ENCODE results near the gene RMRP. TPM values are rescaled to one million over a fixed set of nuclear protein-coding genes. Genes with fewer than 3 reads are reported as not detected.

The RMRP gene
- total and polyA plus RNA-seq, 10 of the 15 experiments (the other 5 are each of a cell fraction or from before 2014, with no cell fraction given), result 12.0 to 42,450 (median 6,418) TPM; not detected in 4

DNA sequence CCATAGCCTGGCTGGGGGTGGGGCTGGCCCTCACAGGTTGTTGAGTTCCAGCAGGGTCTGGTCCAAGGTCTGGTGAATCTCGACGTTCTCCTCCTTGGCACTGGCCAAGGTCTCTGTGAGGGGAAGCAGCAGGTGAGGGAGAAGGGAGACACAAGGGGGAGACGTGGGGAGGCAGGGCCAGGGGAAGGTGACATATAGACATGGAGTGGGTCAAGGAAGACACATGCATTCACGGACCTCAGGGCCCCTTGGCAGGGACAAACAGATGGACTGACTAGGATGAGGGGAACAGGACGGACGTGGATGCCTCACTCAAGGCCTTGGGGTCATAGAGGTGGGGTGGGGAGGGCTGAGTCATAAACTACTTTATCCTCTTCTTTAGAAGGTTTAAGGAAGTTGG, 24.2 kb upstream of the RMRP start:
- no peak overlapping the region for H3K4me2 ChIP-seq (ENCODE audit: control insufficient read depth, insufficient read depth)
- no peaks in the 10 kb centered on the region for H3K36me3 ChIP-seq (ENCODE audit: control insufficient read depth in 2 of 2, insufficient read depth in 2 of 2, low read length in 1 of 2)
- in situ Hi-C loops (cut with MboI), result no loop called here
- H2AFZ ChIP-seq (ENCODE audit: control insufficient read depth, low read depth, low read length), result no peak overlapping the region
- FAIRE-seq (no peak), ATAC-seq (no peak), DNase-seq (ENCODE audit: low read depth, low spot score) (no peak)
- no peaks in the 10 kb centered on the region; a peak in 2 of 4 replicates for H3K27me3 ChIP-seq (replicated peaks in 1 of 2; ENCODE audit: control insufficient read depth in 2 of 2, insufficient read depth in 2 of 2, low read length in 1 of 2)
- no peak overlapping the region for H3K27ac ChIP-seq (ENCODE audit: control insufficient read depth, insufficient read depth)
- H3K4me3 ChIP-seq, result no peak overlapping the region
- H3K9me3 ChIP-seq (replicated peaks; ENCODE audit: control insufficient read depth, insufficient read depth, low read length), result no peaks in the 10 kb centered on the region
- no peak overlapping the region for H3K9ac ChIP-seq (ENCODE audit: control insufficient read depth, insufficient read depth, low read length)
- TF ChIP-seq IKZF2 (IDR thresholded peaks at IDR 0.05), result no peak
- no peak for TF ChIP-seq JUND (IDR thresholded peaks at IDR 0.05; ENCODE audit: low read depth, low read length)
- TF ChIP-seq BACH1 (IDR thresholded peaks at IDR 0.05; ENCODE audit: borderline replicate concordance), result no peak
- TF ChIP-seq RUNX3 (IDR thresholded peaks at IDR 0.05; ENCODE audit: low read length), result no peak
- no peak for TF ChIP-seq POLR2AphosphoS5 (IDR thresholded peaks at IDR 0.05; ENCODE audit: low read length)
- TF ChIP-seq SPI1 (IDR thresholded peaks at IDR 0.05; ENCODE audit: borderline replicate concordance, insufficient read depth, low read depth, low read length), result no peak
- TF ChIP-seq ASH2L (IDR thresholded peaks at IDR 0.05; ENCODE audit: borderline replicate concordance, low read depth), result no peak
- TF ChIP-seq CBX3 (IDR thresholded peaks at IDR 0.05; ENCODE audit: borderline replicate concordance, low read depth), result no peak
- TF ChIP-seq POU2F2 (IDR thresholded peaks at IDR 0.05; ENCODE audit: borderline replicate concordance, low read depth, low read length), result no peak
- TF ChIP-seq SUPT20H (IDR thresholded peaks at IDR 0.05; ENCODE audit: borderline replicate concordance, control insufficient read depth, low read depth, low read length), result no peak
- TF ChIP-seq, protein P1, sequence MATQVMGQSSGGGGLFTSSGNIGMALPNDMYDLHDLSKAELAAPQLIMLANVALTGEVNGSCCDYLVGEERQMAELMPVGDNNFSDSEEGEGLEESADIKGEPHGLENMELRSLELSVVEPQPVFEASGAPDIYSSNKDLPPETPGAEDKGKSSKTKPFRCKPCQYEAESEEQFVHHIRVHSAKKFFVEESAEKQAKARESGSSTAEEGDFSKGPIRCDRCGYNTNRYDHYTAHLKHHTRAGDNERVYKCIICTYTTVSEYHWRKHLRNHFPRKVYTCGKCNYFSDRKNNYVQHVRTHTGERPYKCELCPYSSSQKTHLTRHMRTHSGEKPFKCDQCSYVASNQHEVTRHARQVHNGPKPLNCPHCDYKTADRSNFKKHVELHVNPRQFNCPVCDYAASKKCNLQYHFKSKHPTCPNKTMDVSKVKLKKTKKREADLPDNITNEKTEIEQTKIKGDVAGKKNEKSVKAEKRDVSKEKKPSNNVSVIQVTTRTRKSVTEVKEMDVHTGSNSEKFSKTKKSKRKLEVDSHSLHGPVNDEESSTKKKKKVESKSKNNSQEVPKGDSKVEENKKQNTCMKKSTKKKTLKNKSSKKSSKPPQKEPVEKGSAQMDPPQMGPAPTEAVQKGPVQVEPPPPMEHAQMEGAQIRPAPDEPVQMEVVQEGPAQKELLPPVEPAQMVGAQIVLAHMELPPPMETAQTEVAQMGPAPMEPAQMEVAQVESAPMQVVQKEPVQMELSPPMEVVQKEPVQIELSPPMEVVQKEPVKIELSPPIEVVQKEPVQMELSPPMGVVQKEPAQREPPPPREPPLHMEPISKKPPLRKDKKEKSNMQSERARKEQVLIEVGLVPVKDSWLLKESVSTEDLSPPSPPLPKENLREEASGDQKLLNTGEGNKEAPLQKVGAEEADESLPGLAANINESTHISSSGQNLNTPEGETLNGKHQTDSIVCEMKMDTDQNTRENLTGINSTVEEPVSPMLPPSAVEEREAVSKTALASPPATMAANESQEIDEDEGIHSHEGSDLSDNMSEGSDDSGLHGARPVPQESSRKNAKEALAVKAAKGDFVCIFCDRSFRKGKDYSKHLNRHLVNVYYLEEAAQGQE (IDR thresholded peaks at IDR 0.05; ENCODE audit: low read depth, low read length), result no peak
- no peak for TF ChIP-seq MTA3 (IDR thresholded peaks at IDR 0.05; ENCODE audit: borderline replicate concordance, low read length)
- TF ChIP-seq, protein P2, sequence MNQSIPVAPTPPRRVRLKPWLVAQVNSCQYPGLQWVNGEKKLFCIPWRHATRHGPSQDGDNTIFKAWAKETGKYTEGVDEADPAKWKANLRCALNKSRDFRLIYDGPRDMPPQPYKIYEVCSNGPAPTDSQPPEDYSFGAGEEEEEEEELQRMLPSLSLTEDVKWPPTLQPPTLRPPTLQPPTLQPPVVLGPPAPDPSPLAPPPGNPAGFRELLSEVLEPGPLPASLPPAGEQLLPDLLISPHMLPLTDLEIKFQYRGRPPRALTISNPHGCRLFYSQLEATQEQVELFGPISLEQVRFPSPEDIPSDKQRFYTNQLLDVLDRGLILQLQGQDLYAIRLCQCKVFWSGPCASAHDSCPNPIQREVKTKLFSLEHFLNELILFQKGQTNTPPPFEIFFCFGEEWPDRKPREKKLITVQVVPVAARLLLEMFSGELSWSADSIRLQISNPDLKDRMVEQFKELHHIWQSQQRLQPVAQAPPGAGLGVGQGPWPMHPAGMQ (IDR thresholded peaks at IDR 0.05; ENCODE audit: borderline replicate concordance), result no peak
- TF ChIP-seq, protein P3, sequence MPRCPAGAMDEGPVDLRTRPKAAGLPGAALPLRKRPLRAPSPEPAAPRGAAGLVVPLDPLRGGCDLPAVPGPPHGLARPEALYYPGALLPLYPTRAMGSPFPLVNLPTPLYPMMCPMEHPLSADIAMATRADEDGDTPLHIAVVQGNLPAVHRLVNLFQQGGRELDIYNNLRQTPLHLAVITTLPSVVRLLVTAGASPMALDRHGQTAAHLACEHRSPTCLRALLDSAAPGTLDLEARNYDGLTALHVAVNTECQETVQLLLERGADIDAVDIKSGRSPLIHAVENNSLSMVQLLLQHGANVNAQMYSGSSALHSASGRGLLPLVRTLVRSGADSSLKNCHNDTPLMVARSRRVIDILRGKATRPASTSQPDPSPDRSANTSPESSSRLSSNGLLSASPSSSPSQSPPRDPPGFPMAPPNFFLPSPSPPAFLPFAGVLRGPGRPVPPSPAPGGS (IDR thresholded peaks at IDR 0.05; ENCODE audit: borderline replicate concordance, insufficient read depth, low read depth, low read length, poor library complexity, severe bottlenecking), result no peak
- no peak for TF ChIP-seq IRF4 (IDR thresholded peaks at IDR 0.05; ENCODE audit: low read depth, low read length)
- no peak for TF ChIP-seq FOS (IDR thresholded peaks at IDR 0.05; ENCODE audit: borderline replicate concordance, extremely low read depth, insufficient read length)
- no peak for TF ChIP-seq BRCA1 (IDR thresholded peaks at IDR 0.05; ENCODE audit: low read depth, low read length)
- BruUV-seq (replicated peaks), result no TSS peak
- CTCF ChIA-PET, result interaction anchor here (5.0 kb wide), 1 partner anchor 14 kb away, joined by 39 read pairs; no protein-coding TSS in a partner anchor
- SMC1A ChIA-PET (ENCODE audit: uncharacterized antibody, unreplicated experiment), result no interaction called here
- RAD21 ChIA-PET (ENCODE audit: unreplicated experiment), result no interaction called here
- no peaks in the 10 kb centered on the region for H3K79me2 ChIP-seq (ENCODE audit: control insufficient read depth, insufficient read depth, low read length)
- POLR2A ChIA-PET, result interaction anchor here (0.6 to 1.5 kb wide), 2 partner anchors 13 to 84 kb away, joined by 3 read pairs; no protein-coding TSS in a partner anchor
- H3K4me1 ChIP-seq (ENCODE audit: control insufficient read depth, insufficient read depth, low read length), result peaks cover 8% of the 10 kb centered on the region
- WGBS (ENCODE audit: insufficient coverage, insufficient replicate concordance, low lambda C conversion rate, missing lambda C conversion rate), result 35% methylated on average over 6 of the region's 6 CpGs
- H4K20me1 ChIP-seq (ENCODE audit: control insufficient read depth, insufficient read depth), result no peaks in the 10 kb centered on the region
- intact Hi-C loops (cut with micrococcal nuclease; ENCODE audit: unreplicated experiment), result no loop called here
